Ramos (cell line): ENCODE measurements around the gene FOCAD.

Experiments
- in situ Hi-C: fragments of 300-500 bp; cut with MboI; formaldehyde crosslinking; loops from one replicate; pipeline ENCODE4 v1.14.3; 2022; ENCODE audit warnings: low sequenced_read_pairs; ENCODE audit not compliant: unreplicated experiment

Gene FOCAD

DNA sequence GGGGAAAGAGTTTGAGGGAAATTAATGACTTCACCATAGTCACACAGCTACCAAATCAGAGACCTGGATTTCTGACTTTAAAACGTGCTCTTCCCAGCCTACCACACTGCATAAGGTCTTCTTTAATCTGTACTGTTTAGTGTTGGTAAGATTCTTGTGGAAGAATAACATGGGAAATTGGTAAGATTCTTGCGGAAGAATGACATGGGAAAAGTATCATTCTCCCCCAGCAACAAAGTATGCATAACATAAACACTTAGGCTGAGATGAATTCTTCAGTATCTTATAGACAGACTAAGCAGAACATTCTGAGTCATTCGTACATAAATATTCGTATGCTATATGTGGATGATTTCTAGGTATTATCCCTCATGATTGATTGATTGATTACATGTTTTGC is 170.4 kb downstream of the FOCAD start:
- in situ Hi-C loops: no loop called here

DNA sequence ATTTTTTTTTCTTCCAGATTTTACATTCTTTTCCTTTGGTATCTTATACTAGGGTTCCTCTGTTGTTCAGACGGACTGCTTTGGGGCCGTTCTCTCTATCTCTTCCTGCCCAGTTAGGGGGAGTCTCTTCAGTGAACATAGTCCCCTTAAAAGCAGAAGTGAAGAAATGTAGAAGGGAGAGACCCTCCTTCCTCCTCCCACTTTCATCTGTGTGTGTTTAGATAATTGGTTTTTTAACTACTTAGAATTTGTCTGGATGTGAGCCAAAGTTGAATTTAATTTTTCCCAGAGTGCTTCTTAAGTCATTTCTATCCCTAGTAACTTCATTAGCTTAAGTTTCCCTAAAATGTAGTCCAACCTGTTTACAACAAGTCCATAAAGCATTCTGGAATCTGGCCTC is 179.9 kb downstream of the FOCAD start:
- in situ Hi-C loops: no loop called here

DNA sequence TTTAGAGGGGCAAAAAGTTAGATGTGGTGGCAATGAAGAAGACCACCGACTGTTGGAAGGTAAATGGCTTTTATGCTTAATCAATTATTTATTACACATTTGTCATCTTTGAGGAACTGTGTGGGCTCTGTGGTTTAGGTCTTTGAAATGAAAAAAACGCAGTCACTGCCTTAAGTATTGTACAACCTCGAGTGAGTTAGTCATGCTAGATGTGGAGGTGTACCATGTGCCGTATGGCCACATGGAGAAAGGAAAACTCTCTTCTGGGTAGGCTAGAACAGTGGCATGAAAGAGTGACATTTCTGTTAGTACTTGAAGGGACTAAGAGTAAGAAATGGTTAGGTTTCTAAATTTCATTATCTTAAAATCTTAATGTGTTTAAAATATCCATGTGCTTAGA is 181.3 kb downstream of the FOCAD start:
- in situ Hi-C loops: no loop called here

DNA sequence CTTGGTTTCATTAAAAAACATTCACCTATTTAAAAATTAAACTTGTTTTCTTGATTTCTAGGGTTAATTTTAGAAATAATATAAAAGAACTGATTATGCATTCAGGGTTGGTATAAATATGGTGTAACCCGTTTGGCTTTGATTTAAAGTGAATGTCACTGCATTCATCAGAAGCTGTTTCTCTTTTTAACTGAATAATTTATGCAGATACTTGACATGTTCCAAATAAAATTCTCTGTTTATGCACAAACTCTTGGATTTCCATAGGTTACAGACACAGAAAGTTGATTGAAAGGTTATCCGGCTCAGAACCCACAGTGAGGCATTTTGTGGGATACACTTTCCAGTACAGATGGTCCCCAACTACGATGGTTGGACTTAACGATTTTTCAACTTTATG is 186.1 kb downstream of the FOCAD start:
- in situ Hi-C loops: no loop called here

DNA sequence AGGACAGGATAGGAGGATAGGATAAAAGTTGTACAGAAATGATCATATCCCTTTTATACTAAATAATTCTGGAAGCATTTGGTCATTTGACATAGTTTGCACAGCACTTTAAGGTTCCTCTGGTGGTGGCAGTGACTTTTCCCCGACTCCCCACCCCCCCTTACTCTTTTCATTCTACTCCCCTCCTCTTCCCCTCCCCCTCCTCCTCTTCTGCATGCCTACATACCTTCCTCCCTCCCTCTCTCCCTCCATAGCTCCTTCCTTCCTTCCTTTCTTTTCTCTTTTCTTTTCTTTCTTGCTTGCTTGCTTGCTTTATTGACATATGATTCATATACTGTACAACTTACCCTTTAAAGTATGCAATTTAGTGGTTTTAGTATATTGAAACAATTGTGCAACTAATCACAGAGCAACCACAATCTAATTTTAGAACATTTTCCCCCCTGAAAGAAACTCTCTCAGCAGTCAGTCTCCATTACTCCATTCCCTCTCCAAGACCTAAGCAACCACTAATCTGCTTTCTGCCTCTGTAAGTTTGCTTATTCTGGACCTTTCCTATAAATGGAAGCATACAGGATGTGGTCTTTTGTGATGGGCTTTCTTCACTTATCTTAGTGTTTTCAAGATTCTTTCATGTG is 188.4 kb downstream of the FOCAD start:
- in situ Hi-C loops: no loop called here

- in situ Hi-C loops: no loop called here
Measured at GRCh38 chr9:20873240-20873865, 189.3 kb downstream of the FOCAD start.

- in situ Hi-C loops: loop anchor here (25.0 kb wide), 1 partner anchor 93 kb away; no protein-coding TSS in a partner anchor
Measured at GRCh38 chr9:20880271-20880670, 196.2 kb downstream of the FOCAD start.

- in situ Hi-C loops: loop anchor here (25.0 kb wide), 1 partner anchor 93 kb away; no protein-coding TSS in a partner anchor
Measured at GRCh38 chr9:20880675-20881074, 196.6 kb downstream of the FOCAD start.

- in situ Hi-C loops: loop anchor here (25.0 kb wide), 1 partner anchor 98 kb away; no protein-coding TSS in a partner anchor
Measured at GRCh38 chr9:20884985-20885593, 201.0 kb downstream of the FOCAD start.

DNA sequence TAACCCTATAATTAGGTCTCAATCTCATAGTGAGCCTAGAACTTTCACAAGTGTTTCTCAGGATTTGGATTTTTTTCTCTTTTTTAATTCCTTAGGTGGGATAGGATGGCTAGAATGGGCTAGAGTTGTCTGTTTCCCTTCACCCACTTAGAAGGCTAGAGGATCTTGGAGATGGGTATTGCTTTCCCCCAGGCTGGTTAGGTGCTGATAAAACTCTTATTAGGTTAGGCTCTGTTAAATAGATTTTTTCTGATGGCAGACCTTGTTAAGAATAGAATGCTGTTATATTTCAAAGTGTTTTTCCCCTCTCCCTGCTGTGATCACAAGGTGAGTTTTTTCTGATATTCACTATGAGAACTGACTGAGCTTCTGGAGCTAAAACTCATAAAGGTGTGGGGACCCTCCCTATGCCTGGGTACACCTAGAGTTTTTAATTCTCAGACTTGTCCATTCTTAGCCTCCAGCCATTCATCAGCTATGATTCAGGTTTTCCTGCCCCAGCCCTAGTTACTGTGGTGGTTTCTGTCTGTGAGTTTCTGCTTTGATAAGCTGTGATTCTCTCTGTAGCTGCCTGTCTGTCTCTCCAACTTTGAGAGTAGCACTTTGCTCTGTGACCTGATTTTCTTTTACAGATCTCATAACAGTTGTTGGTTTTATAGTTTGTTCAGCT is 215.0 kb downstream of the FOCAD start:
- in situ Hi-C loops: loop anchor here (25.0 kb wide), 1 partner anchor 112 kb away; no protein-coding TSS in a partner anchor

- in situ Hi-C loops: no loop called here
Measured at GRCh38 chr9:20903212-20903611, 219.2 kb downstream of the FOCAD start.

DNA sequence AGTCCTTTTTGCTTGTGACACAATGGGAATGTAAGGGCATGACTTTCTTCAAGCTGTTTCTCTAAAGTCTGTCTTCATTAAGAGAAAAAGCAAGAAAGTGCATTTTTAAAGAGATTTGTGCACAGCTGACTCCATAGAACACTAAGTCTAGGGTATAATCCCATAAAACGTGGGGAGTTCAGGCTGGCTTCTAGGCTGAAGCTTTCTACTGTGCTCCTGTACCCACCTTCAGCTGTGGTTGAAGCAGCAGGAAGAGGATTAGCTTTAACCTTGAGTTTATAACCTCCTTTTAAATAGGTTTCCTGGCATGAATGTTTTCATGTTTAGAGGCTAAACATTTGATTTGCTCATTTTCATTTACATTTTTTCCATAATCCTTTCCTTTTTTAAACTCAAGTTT is 220.9 kb downstream of the FOCAD start:
- in situ Hi-C loops: no loop called here

DNA sequence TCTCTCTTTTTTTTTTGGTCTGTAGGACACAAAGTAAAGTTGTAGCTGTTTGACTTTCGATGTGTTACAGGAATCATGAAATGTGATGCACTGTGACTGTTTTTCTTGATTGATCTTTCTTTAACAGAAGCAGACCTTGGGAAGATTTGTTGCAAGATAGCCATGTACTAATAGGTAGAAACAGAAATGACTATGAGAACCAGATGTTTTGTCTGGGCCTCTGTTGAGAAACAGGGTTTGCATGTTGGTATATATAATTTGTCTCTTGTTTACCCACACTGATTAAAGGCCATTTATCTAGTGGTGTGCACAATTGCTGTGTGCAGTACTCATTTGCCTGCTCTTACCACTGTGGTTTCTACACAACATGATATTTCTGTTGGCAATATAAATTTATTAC is 222.3 kb downstream of the FOCAD start:
- in situ Hi-C loops: no loop called here

GRCh38 chr9:20908461-20908860 is 224.4 kb downstream of the FOCAD start:
- in situ Hi-C loops: no loop called here

DNA sequence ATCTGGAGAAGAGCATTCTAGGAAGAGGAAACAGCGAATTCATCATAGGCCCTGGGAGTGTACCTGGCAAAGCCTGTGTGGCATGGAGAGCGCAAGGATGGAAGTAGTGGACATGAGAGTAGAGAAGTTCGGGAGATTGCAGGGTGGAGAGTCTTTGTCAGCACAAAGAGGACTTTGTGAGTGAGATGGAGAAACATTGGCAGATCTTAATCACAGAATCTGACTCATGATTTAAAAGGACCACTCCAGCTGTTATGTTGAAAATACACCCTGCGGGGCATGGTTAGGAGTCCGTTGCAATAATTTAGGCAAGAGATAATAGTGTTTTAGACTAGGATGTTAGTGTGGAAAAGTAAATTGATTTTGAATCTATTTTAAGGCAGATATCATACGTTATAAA is 230.5 kb downstream of the FOCAD start:
- in situ Hi-C loops: no loop called here

GRCh38 chr9:20921362-20921761 is 237.3 kb downstream of the FOCAD start:
- in situ Hi-C loops: no loop called here

DNA sequence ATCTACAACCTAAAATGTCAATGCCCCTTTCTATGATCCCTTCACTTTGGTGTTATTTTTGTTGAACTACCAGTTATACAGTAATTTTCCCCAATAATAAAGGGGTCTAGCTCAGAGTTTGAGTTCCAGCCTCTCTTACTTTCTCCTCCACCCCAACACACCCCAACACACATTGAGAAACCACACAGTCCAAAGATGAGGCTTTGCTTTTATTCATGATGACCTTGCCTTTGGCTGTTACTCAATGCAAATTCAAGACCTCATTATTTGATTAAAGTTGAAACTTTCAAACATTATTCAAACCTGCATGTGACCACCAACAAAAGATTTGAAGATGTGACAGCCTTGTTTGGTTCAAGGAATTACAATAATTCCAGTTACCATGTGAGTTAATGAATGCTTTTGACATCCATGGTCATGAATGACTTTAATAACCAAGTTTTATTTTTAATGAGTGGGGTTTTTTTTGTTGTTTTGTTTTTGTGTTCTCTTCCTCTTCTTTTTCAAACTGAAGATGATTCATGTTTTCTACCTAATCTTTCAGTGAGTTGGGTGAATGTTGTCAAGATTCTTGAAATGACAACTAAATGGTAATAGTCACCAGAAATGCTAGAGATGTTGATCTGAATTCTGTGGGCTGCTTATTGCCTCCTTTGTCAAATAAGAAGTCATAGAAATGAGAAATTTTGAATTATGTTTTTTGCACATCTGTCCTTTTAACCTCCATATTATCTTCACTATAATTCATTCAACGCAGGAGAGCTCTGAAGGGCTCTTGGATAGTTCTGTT is 241.4 kb downstream of the FOCAD start:
- in situ Hi-C loops: loop anchor here (25.0 kb wide), 1 partner anchor 288 kb away; no protein-coding TSS in a partner anchor

DNA sequence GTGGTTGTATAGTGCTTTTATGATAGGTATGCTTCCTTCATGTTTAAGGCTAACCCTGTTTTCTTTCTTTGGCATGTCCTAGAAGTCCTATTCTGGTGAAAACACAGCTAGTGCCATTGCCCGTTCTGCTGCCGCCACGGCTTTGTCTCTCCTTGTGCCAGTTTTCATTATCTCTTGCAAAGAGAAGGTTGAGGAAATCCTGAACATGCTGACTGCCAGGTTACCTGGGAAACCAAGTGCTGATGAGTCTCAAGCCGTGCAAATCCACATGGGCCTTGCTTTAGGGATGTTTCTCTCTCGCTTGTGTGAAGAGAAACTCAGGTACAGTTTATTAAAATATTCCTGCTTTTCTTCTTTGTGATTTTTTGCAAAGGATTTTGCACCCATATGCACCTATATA is 245.2 kb downstream of the FOCAD start:
- in situ Hi-C loops: loop anchor here (25.0 kb wide), 1 partner anchor 292 kb away; no protein-coding TSS in a partner anchor

GRCh38 chr9:20930836-20931235 is 246.8 kb downstream of the FOCAD start:
- in situ Hi-C loops: loop anchor here (25.0 kb wide), 1 partner anchor 294 kb away; no protein-coding TSS in a partner anchor
